ENCODE results near the gene FAM3A.
A peak's percentile ranks its signal among the peaks of the same experiment; 100 is the strongest.

The FAM3A gene

GRCh38 chrX:154495472-154495922 lies 20.5 kb downstream of the FAM3A start:
- Histone ChIP-seq H3K9ac (ENCODE audit: low read length) (no peak overlapping the region), H3K79me2 (ENCODE audit: low read length) (no peaks in the 10 kb centered on the region), H3K9me2 (replicated peaks; ENCODE audit: insufficient read depth, low read length) (no peaks in the 10 kb centered on the region), H3F3A (ENCODE audit: insufficient read depth, low read length) (peaks cover 3% of the 10 kb centered on the region), H3K27me3 (replicated peaks; ENCODE audit: insufficient read depth, low read length) (no peaks in the 10 kb centered on the region), H3K9me3 (replicated peaks; ENCODE audit: insufficient read depth, low read length) (no peaks in the 10 kb centered on the region), H3K4me2 (ENCODE audit: low read depth, low read length) (no peak overlapping the region), H3K27ac (ENCODE audit: low read length) (no peak overlapping the region), H4K20me1 (ENCODE audit: insufficient read depth, low read length) (no peaks in the 10 kb centered on the region), H3K36me3 (replicated peaks; ENCODE audit: insufficient read depth, low read length) (no peaks in the 10 kb centered on the region), H2AFZ (ENCODE audit: low read length) (no peak overlapping the region), H3K4me1 (ENCODE audit: low read length) (no peaks in the 10 kb centered on the region), H3K4me3 (ENCODE audit: low read length) (no peak overlapping the region)
- TF ChIP-seq EZH2phosphoT487 (IDR thresholded peaks at IDR 0.05; ENCODE audit: low read length) (no peak), EZH2 (optimal IDR thresholded peaks at IDR 0.05; ENCODE audit: low read depth, low read length) (no peak)
- TF ChIP-seq, protein P1, sequence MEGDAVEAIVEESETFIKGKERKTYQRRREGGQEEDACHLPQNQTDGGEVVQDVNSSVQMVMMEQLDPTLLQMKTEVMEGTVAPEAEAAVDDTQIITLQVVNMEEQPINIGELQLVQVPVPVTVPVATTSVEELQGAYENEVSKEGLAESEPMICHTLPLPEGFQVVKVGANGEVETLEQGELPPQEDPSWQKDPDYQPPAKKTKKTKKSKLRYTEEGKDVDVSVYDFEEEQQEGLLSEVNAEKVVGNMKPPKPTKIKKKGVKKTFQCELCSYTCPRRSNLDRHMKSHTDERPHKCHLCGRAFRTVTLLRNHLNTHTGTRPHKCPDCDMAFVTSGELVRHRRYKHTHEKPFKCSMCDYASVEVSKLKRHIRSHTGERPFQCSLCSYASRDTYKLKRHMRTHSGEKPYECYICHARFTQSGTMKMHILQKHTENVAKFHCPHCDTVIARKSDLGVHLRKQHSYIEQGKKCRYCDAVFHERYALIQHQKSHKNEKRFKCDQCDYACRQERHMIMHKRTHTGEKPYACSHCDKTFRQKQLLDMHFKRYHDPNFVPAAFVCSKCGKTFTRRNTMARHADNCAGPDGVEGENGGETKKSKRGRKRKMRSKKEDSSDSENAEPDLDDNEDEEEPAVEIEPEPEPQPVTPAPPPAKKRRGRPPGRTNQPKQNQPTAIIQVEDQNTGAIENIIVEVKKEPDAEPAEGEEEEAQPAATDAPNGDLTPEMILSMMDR (IDR thresholded peaks at IDR 0.05; ENCODE audit: low read length) = no peak
- no peak for DNase-seq

DNA sequence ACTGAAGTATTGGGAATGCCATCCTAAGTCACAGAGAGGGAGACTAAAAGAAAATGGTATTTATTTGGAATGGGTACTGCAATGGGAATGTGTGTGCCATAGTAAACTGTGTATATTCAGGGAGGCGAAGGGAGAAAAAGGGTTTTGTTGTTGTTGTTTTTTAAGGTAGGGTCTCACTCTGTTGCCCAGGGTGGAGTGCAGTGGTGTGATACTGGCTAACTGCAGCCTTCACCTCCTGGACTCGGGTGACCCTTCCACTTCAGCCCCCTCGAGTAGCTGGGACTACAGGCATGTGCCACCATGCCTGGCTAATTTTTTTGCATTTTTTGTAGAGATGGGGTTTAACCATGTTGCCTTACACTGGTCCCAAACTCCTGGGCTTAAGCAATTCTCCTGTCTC lies 21.3 kb downstream of the FAM3A start:
- no peaks in the 10 kb centered on the region for H3K27me3 ChIP-seq (replicated peaks; ENCODE audit: insufficient read depth, low read length)
- no peak overlapping the region for H3K4me2 ChIP-seq (ENCODE audit: low read depth, low read length)
- no peaks in the 10 kb centered on the region for H3K9me3 ChIP-seq (replicated peaks; ENCODE audit: insufficient read depth, low read length)
- H3K36me3 ChIP-seq (replicated peaks; ENCODE audit: insufficient read depth, low read length) = no peaks in the 10 kb centered on the region
- peaks cover 3% of the 10 kb centered on the region for H3K79me2 ChIP-seq (ENCODE audit: low read length)
- no peak for DNase-seq
- no peak overlapping the region for H3K4me3 ChIP-seq (ENCODE audit: low read length)
- no peak for TF ChIP-seq EZH2phosphoT487 (IDR thresholded peaks at IDR 0.05; ENCODE audit: low read length)
- TF ChIP-seq, protein P1 (IDR thresholded peaks at IDR 0.05; ENCODE audit: low read length) = no peak
- no peak for TF ChIP-seq EZH2 (optimal IDR thresholded peaks at IDR 0.05; ENCODE audit: low read depth, low read length)
- H4K20me1 ChIP-seq (ENCODE audit: insufficient read depth, low read length) = no peaks in the 10 kb centered on the region
- no peaks in the 10 kb centered on the region for H3K4me1 ChIP-seq (ENCODE audit: low read length)
- peaks cover 3% of the 10 kb centered on the region for H3F3A ChIP-seq (ENCODE audit: insufficient read depth, low read length)
- H3K27ac ChIP-seq (ENCODE audit: low read length) = no peak overlapping the region
- no peaks in the 10 kb centered on the region for H3K9me2 ChIP-seq (replicated peaks; ENCODE audit: insufficient read depth, low read length)
- H2AFZ ChIP-seq (ENCODE audit: low read length) = no peak overlapping the region
- no peak overlapping the region for H3K9ac ChIP-seq (ENCODE audit: low read length)

GRCh38 chrX:154490414-154491083 lies 25.5 kb downstream of the FAM3A start, which contains the start of gene SLC10A3:
Gene SLC10A3, minus strand, starts transcription at chrX:154490629. Its CDS starts 1,689 bp downstream, at chrX:154488940.
- H3K9ac ChIP-seq (ENCODE audit: low read length) = peak within 1 kb of the TSS; percentile 81
- peak within 1 kb of the TSS; percentile 76 for H3K4me3 ChIP-seq (ENCODE audit: low read length)
- H3K27ac ChIP-seq (ENCODE audit: low read length) = peak within 1 kb of the TSS; percentile 95
- H3F3A ChIP-seq (ENCODE audit: insufficient read depth, low read length) = peaks cover 3% of the 10 kb centered on the region
- H4K20me1 ChIP-seq (ENCODE audit: insufficient read depth, low read length) = no peaks in the 10 kb centered on the region
- DNase-seq = peak; percentile 93
- H3K79me2 ChIP-seq (ENCODE audit: low read length) = peaks cover 20% of the 10 kb centered on the region
- H3K9me3 ChIP-seq (replicated peaks; ENCODE audit: insufficient read depth, low read length) = no peaks in the 10 kb centered on the region
- no peaks in the 10 kb centered on the region for H3K27me3 ChIP-seq (replicated peaks; ENCODE audit: insufficient read depth, low read length)
- H3K4me1 ChIP-seq (ENCODE audit: low read length) = 0 out of 2 replicates have a peak, but pooled peaks cover 2% of the 10 kb centered on the region
- TF ChIP-seq, protein P1 (IDR thresholded peaks at IDR 0.05; ENCODE audit: low read length) = peak; percentile 21; the same call in 1 of the 2 replicates
- TF ChIP-seq EZH2 (optimal IDR thresholded peaks at IDR 0.05; ENCODE audit: low read depth, low read length) (no peak), EZH2phosphoT487 (IDR thresholded peaks at IDR 0.05; ENCODE audit: low read length) (no peak)
- no peaks in the 10 kb centered on the region for H3K36me3 ChIP-seq (replicated peaks; ENCODE audit: insufficient read depth, low read length)
- H3K4me2 ChIP-seq (ENCODE audit: low read depth, low read length) = peak within 1 kb of the TSS; percentile 91
- peak within 1 kb of the TSS; percentile 63; the same call in 1 of the 2 replicates for H2AFZ ChIP-seq (ENCODE audit: low read length)
- no peaks in the 10 kb centered on the region for H3K9me2 ChIP-seq (replicated peaks; ENCODE audit: insufficient read depth, low read length)

Measured in MM.1S (cell line).